GM23338 (cell line): ENCODE data around the gene VSIG8. TPM values are rescaled to one million over a fixed set of nuclear protein-coding genes. Genes with fewer than 3 reads are reported as not detected.

Experiments used
- ATAC-seq: fragments of 200-7000 bp; cut with Tn5 transposase; 3 replicates; pipeline ENCODE4 v1.9.1; 2020
- DNase-seq: peaks from one replicate; pipeline ENCODE4 v3.0.0-alpha.2; 2015; ENCODE audit warnings: low spot score
- H2AFZ ChIP-seq: fragments of 200-600 bp; sonication (generic); 2 replicates; pipeline ENCODE4 v1.8.0; 2016; ENCODE audit warnings: antibody characterized with exemption, mild to moderate bottlenecking, moderate library complexity
- H3F3A ChIP-seq: fragments of 200-600 bp; sonication (generic); replicated peaks from 2 replicates; pipeline ENCODE4 v1.8.0; 2017; ENCODE audit warnings: antibody characterized with exemption, mixed run types, low read depth
- H3K27ac ChIP-seq: fragments of 200-600 bp; sonication (generic); 2 replicates; pipeline ENCODE4 v1.6.1; 2016; ENCODE audit warnings: low read depth
- H3K27me3 ChIP-seq: fragments of 200-600 bp; sonication (generic); 2 replicates; pipeline ENCODE4 v1.8.0; 2016; ENCODE audit warnings: mild to moderate bottlenecking, mixed run types, moderate library complexity; ENCODE audit not compliant: insufficient read depth
- H3K36me3 ChIP-seq: fragments of 200-600 bp; sonication (generic); 2 replicates; pipeline ENCODE4 v1.8.0; 2016; ENCODE audit warnings: mild to moderate bottlenecking; ENCODE audit not compliant: insufficient read depth
- H3K4me1 ChIP-seq: fragments of 200-600 bp; sonication (generic); 2 replicates; pipeline ENCODE4 v1.8.0; 2016; ENCODE audit warnings: mild to moderate bottlenecking, moderate library complexity; ENCODE audit not compliant: insufficient read depth
- H3K4me2 ChIP-seq: fragments of 200-600 bp; sonication (generic); 2 replicates; pipeline ENCODE4 v1.7.1; 2017; ENCODE audit warnings: mixed run types
- H3K4me3 ChIP-seq: fragments of 200-600 bp; sonication (generic); 2 replicates; pipeline ENCODE4 v1.6.1; 2016; ENCODE audit warnings: mixed run types
- H3K79me2 ChIP-seq: fragments of 200-600 bp; sonication (generic); replicated peaks from 2 replicates; pipeline ENCODE4 v1.8.0; 2017; ENCODE audit warnings: mild to moderate bottlenecking; ENCODE audit not compliant: insufficient read depth
- H3K9me2 ChIP-seq: fragments of 200-600 bp; sonication (generic); 2 replicates; pipeline ENCODE4 v1.8.0; 2017; ENCODE audit not compliant: insufficient read depth
- H4K20me1 ChIP-seq: fragments of 200-600 bp; sonication (generic); replicated peaks from 2 replicates; pipeline ENCODE4 v1.8.0; 2017; ENCODE audit warnings: mild to moderate bottlenecking; ENCODE audit not compliant: insufficient read depth
- H3K27ac Mint-ChIP-seq: 2 replicates; pipeline ENCODE4 v1.8.0; 2020; ENCODE audit warnings: inconsistent platforms, mild to moderate bottlenecking, moderate library complexity, mixed read lengths
- H3K27me3 Mint-ChIP-seq: 3 replicates; pipeline ENCODE4 v1.8.0; 2022; ENCODE audit warnings: low read depth, mild to moderate bottlenecking, moderate library complexity, mixed read lengths, inconsistent platforms; ENCODE audit not compliant: insufficient read depth, poor library complexity
- H3K36me3 Mint-ChIP-seq: 3 replicates; pipeline ENCODE4 v1.8.0; 2021; ENCODE audit warnings: low read depth, mild to moderate bottlenecking, inconsistent platforms, moderate library complexity, mixed read lengths
- H3K4me1 Mint-ChIP-seq: 3 replicates; pipeline ENCODE4 v1.8.0; 2020; ENCODE audit warnings: mild to moderate bottlenecking, inconsistent platforms, mixed read lengths
- H3K4me3 Mint-ChIP-seq: 3 replicates; pipeline ENCODE4 v1.8.0; 2021; ENCODE audit warnings: moderate library complexity, mild to moderate bottlenecking, inconsistent platforms, mixed read lengths
- H3K9me3 Mint-ChIP-seq: 3 replicates; pipeline ENCODE4 v1.8.0; 2020; ENCODE audit warnings: moderate library complexity, mild to moderate bottlenecking, inconsistent platforms, mixed read lengths
- CREB1 ChIP-seq: fragments of 250-450 bp; sonication (Bioruptor Pico); IDR thresholded peaks from 2 replicates; pipeline ENCODE4 v1.5.0; 2020; ENCODE audit warnings: low read depth, mild to moderate bottlenecking, moderate library complexity
- CTCF ChIP-seq, 2 experiments: fragments of 200-600 bp in 1 of 2; sonication (generic) in 1 of 2; conservative IDR thresholded peaks; 2 replicates each; pipeline versions ENCODE4 v1.5.1 to v1.6.1; 2016 to 2017; ENCODE audit warnings: antibody characterized with exemption in 2 of 2, low read depth in 2 of 2, mild to moderate bottlenecking in 2 of 2, moderate library complexity in 1 of 2
- EZH2 ChIP-seq: fragments of 200-600 bp; sonication (generic); IDR thresholded peaks from one replicate; pipeline ENCODE4 v1.8.0; 2017; ENCODE audit warnings: antibody characterized with exemption, mild to moderate bottlenecking, low read depth; ENCODE audit not compliant: unreplicated experiment
- EZH2phosphoT487 ChIP-seq: fragments of 200-600 bp; sonication (generic); IDR thresholded peaks from one replicate; pipeline ENCODE4 v1.8.1; 2018; ENCODE audit warnings: antibody characterized with exemption; ENCODE audit not compliant: unreplicated experiment
- JUNB ChIP-seq: IDR thresholded peaks from one replicate; pipeline ENCODE4 v1.6.1; 2016; ENCODE audit warnings: antibody characterized with exemption; ENCODE audit not compliant: unreplicated experiment
- NANOG ChIP-seq: IDR thresholded peaks from 2 replicates; pipeline ENCODE4 v1.6.1; 2016; ENCODE audit warnings: antibody characterized with exemption, borderline replicate concordance
- POLR2AphosphoS5 ChIP-seq: IDR thresholded peaks from 2 replicates; pipeline ENCODE4 v1.6.1; 2016; ENCODE audit warnings: antibody characterized with exemption, low read depth
- STAT1 ChIP-seq: IDR thresholded peaks from one replicate; pipeline ENCODE4 v1.6.1; 2016; ENCODE audit warnings: antibody characterized with exemption; ENCODE audit not compliant: unreplicated experiment
- ZNF114 ChIP-seq: fragments of 250-450 bp; sonication (Bioruptor Pico); IDR thresholded peaks from 2 replicates; pipeline ENCODE4 v1.5.0; 2020; ENCODE audit warnings: mild to moderate bottlenecking, moderate library complexity
- polyA plus RNA-seq: library from polyadenylated mRNA; unstranded; fragments of >200 nt; fragmentation: Nextera tagmentation; extraction: Ambion mirVana; gene quantifications from 2 replicates; pipeline ENCODE4 v1.2.1, GENCODE V29; 2016
- total RNA-seq: library from RNA; depleted of rRNA; stranded (reverse); fragments of >200 nt; shearing (Covaris generic); gene quantifications from 2 replicates; pipeline ENCODE4 v1.2.3, GENCODE V29; 2014
- TF ChIP-seq, protein P1 (sequence below): IDR thresholded peaks from one replicate; pipeline ENCODE4 v1.6.1; 2018; ENCODE audit warnings: antibody characterized with exemption; ENCODE audit not compliant: unreplicated experiment

The VSIG8 gene
- total and polyA plus RNA-seq, 2 experiments from 2014 or later = not detected

DNA sequence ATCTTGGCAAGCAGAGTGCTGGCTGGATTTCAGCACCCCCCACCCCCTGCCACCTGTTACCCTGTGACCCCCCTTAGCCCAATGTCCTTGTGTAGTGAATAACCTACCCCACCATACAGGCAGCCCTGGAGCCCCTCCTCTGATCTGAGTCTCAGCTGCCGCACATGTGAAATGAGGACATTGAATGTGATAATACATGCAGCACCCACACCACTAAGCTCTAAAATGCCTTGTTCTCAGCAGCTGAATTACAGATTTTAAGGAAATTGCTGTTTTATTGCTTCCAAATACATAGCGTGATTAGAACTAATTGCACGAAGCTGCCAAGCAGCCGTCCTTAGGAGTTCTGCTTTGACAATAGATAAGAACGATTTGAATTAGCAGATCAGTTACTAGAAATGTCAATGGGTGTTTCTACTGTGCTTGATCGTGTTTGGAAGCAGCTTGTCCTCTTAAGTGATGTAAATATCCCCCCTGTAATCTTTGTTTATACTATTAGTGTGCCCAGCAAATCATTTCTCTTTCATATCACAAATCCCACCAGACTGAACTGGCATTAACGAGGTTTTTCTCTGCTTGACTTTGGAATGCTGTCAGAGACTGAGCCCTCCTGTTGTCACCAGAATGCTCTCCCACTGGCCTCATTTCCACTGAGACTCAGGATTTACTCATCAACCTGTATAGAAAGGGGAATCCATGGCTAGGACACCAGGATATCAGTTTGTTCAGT is 30.9 kb downstream of the VSIG8 start:
- TF ChIP-seq NANOG = no peak
- no peak for TF ChIP-seq EZH2phosphoT487
- TF ChIP-seq, protein P1, sequence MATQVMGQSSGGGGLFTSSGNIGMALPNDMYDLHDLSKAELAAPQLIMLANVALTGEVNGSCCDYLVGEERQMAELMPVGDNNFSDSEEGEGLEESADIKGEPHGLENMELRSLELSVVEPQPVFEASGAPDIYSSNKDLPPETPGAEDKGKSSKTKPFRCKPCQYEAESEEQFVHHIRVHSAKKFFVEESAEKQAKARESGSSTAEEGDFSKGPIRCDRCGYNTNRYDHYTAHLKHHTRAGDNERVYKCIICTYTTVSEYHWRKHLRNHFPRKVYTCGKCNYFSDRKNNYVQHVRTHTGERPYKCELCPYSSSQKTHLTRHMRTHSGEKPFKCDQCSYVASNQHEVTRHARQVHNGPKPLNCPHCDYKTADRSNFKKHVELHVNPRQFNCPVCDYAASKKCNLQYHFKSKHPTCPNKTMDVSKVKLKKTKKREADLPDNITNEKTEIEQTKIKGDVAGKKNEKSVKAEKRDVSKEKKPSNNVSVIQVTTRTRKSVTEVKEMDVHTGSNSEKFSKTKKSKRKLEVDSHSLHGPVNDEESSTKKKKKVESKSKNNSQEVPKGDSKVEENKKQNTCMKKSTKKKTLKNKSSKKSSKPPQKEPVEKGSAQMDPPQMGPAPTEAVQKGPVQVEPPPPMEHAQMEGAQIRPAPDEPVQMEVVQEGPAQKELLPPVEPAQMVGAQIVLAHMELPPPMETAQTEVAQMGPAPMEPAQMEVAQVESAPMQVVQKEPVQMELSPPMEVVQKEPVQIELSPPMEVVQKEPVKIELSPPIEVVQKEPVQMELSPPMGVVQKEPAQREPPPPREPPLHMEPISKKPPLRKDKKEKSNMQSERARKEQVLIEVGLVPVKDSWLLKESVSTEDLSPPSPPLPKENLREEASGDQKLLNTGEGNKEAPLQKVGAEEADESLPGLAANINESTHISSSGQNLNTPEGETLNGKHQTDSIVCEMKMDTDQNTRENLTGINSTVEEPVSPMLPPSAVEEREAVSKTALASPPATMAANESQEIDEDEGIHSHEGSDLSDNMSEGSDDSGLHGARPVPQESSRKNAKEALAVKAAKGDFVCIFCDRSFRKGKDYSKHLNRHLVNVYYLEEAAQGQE = no peak
- no peak for TF ChIP-seq JUNB
- TF ChIP-seq CTCF (conservative IDR thresholded peaks at IDR 0.05; ENCODE audit: low read depth in 2 of 2) = no peak
- no peak for TF ChIP-seq STAT1
- no peak for TF ChIP-seq EZH2
- TF ChIP-seq CREB1 = no peak
- H3K27ac Mint-ChIP-seq = no peak overlapping the region
- ATAC-seq (peak; percentile 35), DNase-seq (no peak)
- no peak overlapping the region for H3K4me2 ChIP-seq
- H3K27me3 ChIP-seq = no peaks in the 10 kb centered on the region
- H3K27ac ChIP-seq = no peak overlapping the region
- H3K9me3 Mint-ChIP-seq = no peaks in the 10 kb centered on the region; the same call in 2 of the 3 replicates
- H3K36me3 ChIP-seq = no peaks in the 10 kb centered on the region
- peaks cover 4% of the 10 kb centered on the region for H3K27me3 Mint-ChIP-seq
- H3F3A ChIP-seq = no peaks in the 10 kb centered on the region
- H3K4me1 Mint-ChIP-seq = peaks cover 14% of the 10 kb centered on the region
- no peak overlapping the region for H3K4me3 ChIP-seq
- H4K20me1 ChIP-seq = no peaks in the 10 kb centered on the region
- no peak overlapping the region for H3K4me3 Mint-ChIP-seq
- H3K79me2 ChIP-seq = no peaks in the 10 kb centered on the region
- no peaks in the 10 kb centered on the region for H3K36me3 Mint-ChIP-seq
- H2AFZ ChIP-seq = no peak overlapping the region
- no peaks in the 10 kb centered on the region; the same call in 1 of the 2 replicates for H3K4me1 ChIP-seq
- no peaks in the 10 kb centered on the region for H3K9me2 ChIP-seq

- Histone ChIP-seq H2AFZ (no peak overlapping the region), H3K79me2 (no peaks in the 10 kb centered on the region), H3K4me3 (no peak overlapping the region), H3F3A (no peaks in the 10 kb centered on the region), H3K27me3 (no peaks in the 10 kb centered on the region), H3K27ac (no peak overlapping the region), H4K20me1 (no peaks in the 10 kb centered on the region), H3K36me3 (no peaks in the 10 kb centered on the region), H3K4me1 (no peaks in the 10 kb centered on the region; the same call in 1 of the 2 replicates), H3K9me2 (no peaks in the 10 kb centered on the region), H3K4me2 (no peak overlapping the region)
- Mint-ChIP-seq H3K27ac (no peak overlapping the region), H3K9me3 (no peaks in the 10 kb centered on the region; the same call in 2 of the 3 replicates), H3K4me3 (no peak overlapping the region), H3K4me1 (peaks cover 14% of the 10 kb centered on the region), H3K27me3 (peaks cover 4% of the 10 kb centered on the region), H3K36me3 (no peaks in the 10 kb centered on the region)
- DNase-seq (no peak), ATAC-seq (no peak)
- TF ChIP-seq ZNF114 (no peak), EZH2 (no peak), POLR2AphosphoS5 (no peak), JUNB (no peak)
These were observed 31.7 kb downstream of the VSIG8 start for GRCh38 chr1:159830722-159831121.
